Measurements from ENCODE around the gene RFTN1.

RFTN1 gene

DNA sequence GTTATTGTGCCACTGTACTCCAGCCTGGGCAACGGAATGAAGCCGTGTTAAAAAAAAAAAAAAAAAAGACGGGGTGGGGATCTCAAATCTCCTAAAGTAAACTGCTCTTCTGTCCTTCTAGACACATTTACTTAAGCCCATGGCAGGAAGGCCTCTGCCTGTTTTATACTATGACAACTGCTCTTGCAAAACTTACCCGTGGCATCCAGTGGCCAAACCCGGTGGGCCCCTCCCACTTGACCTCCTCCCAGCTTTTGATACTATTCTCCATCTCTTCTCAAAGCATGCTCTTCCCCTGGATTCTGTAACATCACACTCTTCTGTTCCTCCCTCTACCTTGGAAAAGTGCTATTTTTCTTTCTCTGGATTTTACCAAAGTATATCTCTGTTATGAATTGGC is 112.2 kb downstream of the RFTN1 start:
- TF ChIP-seq, protein P1, sequence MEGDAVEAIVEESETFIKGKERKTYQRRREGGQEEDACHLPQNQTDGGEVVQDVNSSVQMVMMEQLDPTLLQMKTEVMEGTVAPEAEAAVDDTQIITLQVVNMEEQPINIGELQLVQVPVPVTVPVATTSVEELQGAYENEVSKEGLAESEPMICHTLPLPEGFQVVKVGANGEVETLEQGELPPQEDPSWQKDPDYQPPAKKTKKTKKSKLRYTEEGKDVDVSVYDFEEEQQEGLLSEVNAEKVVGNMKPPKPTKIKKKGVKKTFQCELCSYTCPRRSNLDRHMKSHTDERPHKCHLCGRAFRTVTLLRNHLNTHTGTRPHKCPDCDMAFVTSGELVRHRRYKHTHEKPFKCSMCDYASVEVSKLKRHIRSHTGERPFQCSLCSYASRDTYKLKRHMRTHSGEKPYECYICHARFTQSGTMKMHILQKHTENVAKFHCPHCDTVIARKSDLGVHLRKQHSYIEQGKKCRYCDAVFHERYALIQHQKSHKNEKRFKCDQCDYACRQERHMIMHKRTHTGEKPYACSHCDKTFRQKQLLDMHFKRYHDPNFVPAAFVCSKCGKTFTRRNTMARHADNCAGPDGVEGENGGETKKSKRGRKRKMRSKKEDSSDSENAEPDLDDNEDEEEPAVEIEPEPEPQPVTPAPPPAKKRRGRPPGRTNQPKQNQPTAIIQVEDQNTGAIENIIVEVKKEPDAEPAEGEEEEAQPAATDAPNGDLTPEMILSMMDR (IDR thresholded peaks at IDR 0.05; ENCODE audit: borderline replicate concordance, insufficient read depth, low read depth, low read length), result no peak
- no peak overlapping the region for H3K4me3 ChIP-seq (ENCODE audit: low read depth, low read length)

DNA sequence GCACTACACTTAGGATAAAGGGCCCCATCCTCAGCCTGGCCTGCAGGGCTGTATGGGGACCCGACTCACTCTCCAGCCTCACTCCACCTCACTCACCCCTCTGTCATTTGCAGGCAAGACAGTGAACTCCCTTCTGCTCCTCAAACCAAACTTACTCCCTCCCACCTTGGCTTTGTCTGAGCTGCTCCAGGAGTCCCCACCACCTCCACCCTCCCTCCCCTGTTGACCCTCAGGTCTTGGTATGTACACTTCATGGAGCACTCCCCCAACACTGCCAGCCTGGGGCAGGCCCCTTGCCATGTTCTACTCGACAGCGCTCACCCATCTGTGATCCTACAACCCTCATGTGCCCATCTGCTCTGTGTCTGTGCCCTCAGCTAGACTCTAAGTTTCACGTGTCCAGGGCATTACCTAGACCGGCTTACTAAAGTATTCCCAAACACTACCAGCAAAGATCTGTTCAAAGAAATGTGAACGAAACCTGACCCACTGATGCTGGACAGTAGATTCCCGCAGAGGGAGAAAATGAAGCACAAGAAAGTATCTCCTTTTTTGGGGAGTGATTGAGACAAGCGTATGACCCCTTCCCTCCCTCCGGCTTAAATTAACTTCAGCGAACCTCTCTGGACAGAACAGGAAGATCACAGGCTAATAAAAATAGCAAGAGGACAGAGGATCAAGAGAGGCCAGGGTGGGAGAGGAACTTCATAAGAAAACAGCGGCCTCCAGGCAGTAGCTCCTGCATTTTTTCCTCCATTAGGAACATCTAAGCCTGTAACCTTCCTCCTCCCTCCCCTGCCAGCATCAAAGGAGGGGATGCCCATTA is 113.2 kb downstream of the RFTN1 start:
- TF ChIP-seq, protein P1 (IDR thresholded peaks at IDR 0.05; ENCODE audit: borderline replicate concordance, insufficient read depth, low read depth, low read length), result no peak
- H3K4me3 ChIP-seq (ENCODE audit: low read depth, low read length), result no peak overlapping the region

DNA sequence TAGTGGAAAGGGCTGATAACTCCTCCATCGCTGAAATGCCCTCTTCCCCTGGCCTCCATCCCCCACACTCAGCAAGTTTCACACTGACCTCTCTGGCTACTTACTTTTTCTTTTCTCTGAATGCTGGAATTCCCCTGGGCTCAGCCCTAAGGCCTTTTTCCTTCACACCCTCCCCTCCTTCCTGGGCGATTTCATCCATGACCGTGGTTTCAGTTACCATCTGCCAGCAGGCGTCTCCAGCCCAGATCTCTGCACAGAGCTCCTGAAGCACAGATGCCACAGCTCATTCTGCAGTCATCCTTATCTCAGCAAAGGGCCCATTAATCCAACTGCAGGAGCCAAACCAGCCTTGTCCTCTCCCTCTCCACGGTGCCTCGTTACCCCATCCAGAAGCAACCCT is 114.0 kb downstream of the RFTN1 start:
- TF ChIP-seq, protein P1 (IDR thresholded peaks at IDR 0.05; ENCODE audit: borderline replicate concordance, insufficient read depth, low read depth, low read length), result no peak
- no peak overlapping the region for H3K4me3 ChIP-seq (ENCODE audit: low read depth, low read length)

DNA sequence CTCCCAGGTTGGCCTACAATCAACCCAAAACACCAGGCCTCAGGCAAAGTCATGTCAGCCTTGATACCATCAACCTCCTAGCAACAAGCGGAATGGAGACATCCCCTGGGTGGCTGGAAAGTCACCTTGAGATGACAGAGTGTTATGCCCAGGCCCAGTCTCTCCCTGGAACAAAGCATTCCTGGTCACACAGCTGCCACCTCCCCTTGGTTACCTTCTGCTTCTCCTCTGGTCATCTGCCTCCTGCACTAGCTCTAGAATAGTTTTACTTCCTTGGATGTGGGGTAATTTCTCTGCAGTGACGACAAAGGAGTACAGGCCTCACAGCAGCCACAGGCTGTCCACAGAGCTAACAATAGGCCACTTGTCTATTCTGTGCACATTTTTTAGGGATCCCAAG is 114.9 kb downstream of the RFTN1 start:
- no peak overlapping the region for H3K4me3 ChIP-seq (ENCODE audit: low read depth, low read length)
- TF ChIP-seq, protein P1 (IDR thresholded peaks at IDR 0.05; ENCODE audit: borderline replicate concordance, insufficient read depth, low read depth, low read length), result no peak

DNA sequence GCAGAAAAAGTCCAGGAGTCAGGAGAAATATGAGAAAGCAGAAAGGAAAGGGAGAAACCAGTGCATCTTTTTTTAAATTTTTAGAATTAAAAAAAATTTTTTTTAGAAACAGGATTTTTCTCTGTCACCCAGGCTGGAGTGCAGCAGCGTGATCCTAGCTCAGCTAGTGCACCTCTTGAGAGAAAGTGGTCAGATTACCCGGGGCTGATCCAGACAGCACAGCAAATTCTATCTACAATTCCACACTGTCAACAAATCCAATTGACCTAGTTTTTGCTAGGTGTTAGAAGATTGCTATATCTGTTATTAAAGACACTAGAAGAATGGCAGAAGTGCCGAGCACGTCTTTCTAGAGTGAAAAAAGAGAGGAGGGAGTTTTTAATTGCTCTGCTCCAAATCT is 117.3 kb downstream of the RFTN1 start:
- H3K4me3 ChIP-seq (ENCODE audit: low read depth, low read length), result no peak overlapping the region
- TF ChIP-seq, protein P1 (IDR thresholded peaks at IDR 0.05; ENCODE audit: borderline replicate concordance, insufficient read depth, low read depth, low read length), result no peak

DNA sequence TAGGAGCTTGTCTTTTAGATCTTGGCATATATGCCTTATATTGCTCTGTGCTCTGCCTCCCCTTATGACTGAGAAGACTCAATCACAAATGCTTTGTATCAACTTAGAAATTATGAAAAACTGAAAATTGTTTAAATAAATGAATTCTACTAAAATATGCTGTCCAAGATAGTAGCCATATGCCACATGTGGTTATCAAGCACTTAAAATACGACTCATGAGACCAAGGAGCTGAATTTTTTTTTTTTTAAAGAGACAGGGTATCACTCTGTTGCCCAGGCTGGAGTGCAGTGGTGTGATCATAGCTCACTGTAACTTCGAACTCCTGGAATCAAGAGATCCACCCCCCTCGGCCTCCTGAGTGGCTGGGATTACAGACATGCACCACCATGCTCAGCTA is 118.3 kb downstream of the RFTN1 start:
- TF ChIP-seq, protein P1 (IDR thresholded peaks at IDR 0.05; ENCODE audit: borderline replicate concordance, insufficient read depth, low read depth, low read length), result no peak
- H3K4me3 ChIP-seq (ENCODE audit: low read depth, low read length), result no peak overlapping the region

DNA sequence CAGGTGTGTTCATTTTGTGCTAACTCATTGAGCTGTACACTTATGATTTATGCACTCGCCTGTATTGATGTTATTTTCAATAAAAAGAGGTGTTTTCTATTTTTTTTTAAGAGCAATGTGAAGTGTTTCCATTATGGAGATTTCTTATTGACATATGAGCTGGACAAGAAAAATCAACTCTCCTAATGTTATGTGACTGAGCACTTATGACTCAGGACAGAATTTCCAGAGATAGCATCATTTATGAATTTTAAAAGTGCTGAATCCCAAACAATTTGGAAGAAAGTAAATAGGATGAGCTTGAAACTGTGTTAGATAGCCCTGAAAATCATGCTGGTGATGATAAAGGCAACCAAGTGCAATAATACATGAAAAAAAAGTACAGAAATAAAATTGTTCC is 118.9 kb downstream of the RFTN1 start:
- TF ChIP-seq, protein P1 (IDR thresholded peaks at IDR 0.05; ENCODE audit: borderline replicate concordance, insufficient read depth, low read depth, low read length), result no peak

More for the DNA sequence above, 118.9 kb downstream of the RFTN1 start:
- no peak overlapping the region for H3K4me3 ChIP-seq (ENCODE audit: low read depth, low read length)
